22Rv1 (cell line): ENCODE measurements around the gene UBALD1.

Source experiments
- H3K27ac ChIP-seq: fragments of 450-650 bp; 2 replicates; pipeline ENCODE4 v1.5.1; 2017
- ZFX ChIP-seq: fragments of 450-650 bp; IDR thresholded peaks from 2 replicates; pipeline ENCODE4 v1.6.1; 2017; ENCODE audit warnings: antibody characterized with exemption, borderline replicate concordance
- TF ChIP-seq, protein P1 (sequence below): fragments of 450-650 bp; IDR thresholded peaks from 2 replicates; pipeline ENCODE4 v1.5.1; 2017; ENCODE audit warnings: mild to moderate bottlenecking

The UBALD1 gene

DNA sequence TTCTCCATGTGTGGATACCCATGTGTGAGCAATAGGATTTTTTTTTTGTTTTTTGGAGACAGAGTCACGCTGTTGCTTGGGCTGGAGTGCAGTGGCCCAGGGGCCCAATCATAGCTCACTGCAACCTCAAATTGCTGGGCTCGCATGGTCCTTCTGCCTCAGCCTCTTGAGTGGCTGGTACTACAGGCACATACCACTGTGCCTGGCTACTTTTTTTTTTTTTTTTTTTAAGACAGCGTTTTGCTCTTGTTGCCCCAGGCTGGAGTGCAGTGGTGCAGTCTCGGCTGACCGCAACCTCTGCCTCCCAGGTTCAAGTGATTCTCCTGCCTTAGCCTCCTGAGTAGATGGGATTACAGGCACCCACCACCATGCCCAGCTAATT lies 26.6 kb upstream of the UBALD1 start:
- no peak for TF ChIP-seq ZFX
- TF ChIP-seq, protein P1, sequence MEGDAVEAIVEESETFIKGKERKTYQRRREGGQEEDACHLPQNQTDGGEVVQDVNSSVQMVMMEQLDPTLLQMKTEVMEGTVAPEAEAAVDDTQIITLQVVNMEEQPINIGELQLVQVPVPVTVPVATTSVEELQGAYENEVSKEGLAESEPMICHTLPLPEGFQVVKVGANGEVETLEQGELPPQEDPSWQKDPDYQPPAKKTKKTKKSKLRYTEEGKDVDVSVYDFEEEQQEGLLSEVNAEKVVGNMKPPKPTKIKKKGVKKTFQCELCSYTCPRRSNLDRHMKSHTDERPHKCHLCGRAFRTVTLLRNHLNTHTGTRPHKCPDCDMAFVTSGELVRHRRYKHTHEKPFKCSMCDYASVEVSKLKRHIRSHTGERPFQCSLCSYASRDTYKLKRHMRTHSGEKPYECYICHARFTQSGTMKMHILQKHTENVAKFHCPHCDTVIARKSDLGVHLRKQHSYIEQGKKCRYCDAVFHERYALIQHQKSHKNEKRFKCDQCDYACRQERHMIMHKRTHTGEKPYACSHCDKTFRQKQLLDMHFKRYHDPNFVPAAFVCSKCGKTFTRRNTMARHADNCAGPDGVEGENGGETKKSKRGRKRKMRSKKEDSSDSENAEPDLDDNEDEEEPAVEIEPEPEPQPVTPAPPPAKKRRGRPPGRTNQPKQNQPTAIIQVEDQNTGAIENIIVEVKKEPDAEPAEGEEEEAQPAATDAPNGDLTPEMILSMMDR, result no peak

DNA sequence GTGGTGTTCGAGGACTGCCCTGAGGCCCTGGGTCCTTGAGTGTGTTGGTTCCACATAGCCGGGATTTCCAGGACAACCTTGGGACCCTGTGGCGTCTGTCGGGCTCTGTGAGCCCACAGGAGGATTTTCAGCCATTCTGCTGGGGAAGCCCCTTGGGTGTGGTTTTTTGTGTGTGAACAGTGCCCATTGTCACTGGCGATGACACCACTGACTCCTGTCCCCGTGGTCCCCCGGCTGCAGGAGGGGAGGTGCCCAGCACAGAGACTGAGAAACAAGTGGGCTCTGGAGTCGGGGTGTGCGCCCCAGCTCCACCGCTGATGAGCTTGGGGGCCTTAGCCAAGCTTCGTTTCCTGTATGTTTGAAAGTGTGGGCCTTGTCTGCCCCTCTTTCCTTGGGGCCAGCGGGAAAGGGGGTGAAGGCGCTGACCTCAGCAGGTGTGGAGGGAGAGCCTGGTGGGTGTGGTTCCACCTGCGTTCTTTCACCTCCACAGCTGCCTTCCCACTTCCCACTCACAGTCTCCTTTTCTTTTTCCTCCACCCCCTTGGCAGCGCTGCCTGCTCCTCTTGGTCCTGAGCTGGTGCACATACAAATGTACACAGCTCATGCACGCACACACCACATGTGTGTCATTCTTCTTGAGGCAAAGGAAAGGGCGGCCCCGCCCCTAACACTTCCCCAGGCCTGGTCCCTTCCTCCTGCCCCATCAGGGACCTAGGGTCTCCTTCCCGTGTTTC lies 26.1 kb upstream of the UBALD1 start:
- no peak overlapping the region for H3K27ac ChIP-seq
- TF ChIP-seq, protein P1, result no peak
- TF ChIP-seq ZFX, result no peak

More for the DNA sequence above, 26.6 kb upstream of the UBALD1 start:
- no peak overlapping the region for H3K27ac ChIP-seq

DNA sequence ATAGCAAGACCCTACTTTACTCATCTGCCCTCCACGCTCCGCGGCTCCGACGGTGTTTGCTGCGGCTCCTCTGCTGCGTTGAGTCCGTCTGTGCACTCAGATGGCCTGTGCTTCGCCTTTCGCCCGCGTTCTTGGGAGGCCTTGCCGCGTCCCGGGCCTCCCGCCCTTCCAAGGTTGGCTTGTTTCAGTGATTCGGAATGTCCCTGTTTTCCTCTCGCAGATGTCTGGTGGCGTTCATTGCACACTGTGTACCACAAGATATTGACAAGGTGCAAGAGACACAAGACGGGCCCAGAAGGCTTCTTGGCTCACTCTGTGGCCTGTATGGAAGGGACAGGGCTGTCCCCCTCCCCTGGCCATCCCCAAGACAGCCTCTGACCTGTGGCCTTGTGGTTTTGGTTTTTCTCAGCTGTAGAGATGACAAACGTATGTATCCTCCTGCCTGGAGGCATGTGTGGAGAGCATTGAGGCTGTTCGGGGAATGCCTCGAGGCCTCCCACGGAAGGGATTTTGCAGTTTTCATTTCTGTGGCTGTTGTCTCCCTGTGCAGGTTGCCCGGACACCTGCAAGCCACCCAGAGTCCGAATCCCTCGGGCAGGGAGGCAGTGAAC lies 25.3 kb upstream of the UBALD1 start:
- no peak overlapping the region for H3K27ac ChIP-seq
- no peak for TF ChIP-seq ZFX
- TF ChIP-seq, protein P1, result no peak

DNA sequence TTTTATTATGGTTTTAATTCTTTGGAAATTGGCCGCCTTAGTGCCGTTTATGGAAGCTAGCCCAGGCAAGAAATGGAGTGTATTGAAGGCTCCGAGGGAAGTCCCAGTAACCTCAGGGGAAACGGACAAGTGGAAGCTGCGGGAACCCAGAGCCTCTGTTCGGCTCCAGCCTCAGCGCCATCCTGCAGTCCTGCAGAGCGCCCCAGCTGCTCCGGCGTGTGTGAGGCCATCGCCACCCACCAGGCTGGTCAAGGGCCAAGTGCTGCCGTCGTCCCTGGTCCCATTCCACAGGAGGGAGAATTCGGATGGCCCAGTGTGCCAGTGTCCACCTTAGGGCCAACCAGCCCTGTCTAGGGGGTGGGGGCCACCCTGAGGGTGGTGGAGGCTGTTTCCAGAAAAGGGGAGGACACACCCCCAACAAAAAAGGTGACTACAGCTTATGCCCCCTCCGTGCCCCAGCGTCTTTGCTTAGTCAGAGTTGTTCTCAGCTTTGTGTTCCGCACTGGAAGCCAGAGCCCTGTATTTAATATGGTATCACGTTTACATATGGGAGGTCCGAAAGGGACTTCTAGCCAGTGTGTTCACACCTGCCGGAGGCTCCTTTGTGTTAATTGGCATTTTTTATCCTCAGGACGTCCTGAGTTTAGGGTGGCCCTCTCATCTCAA lies 22.9 kb upstream of the UBALD1 start:
- no peak overlapping the region for H3K27ac ChIP-seq
- TF ChIP-seq, protein P1, result no peak
- TF ChIP-seq ZFX, result no peak

DNA sequence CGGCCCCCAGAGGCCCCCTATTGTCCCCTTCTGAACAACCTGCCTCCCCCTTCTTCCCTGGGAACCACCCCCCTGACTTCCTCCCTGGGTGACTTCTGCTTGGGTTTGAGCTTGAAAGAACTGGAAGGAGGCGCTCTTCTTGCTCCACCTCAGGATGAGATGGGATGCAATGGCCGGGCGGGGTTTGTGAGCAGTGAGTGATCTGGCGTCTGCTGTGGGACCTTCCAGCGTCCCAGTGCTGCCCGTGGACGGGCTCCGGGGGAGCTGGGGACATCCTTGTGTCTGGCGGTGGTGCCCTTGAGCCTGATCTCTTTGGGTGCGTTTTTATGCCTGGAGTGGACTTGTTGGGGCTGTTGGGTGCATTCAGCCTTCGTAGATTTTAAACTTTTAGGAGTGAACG lies 21.5 kb upstream of the UBALD1 start:
- H3K27ac ChIP-seq, result no peak overlapping the region
- TF ChIP-seq, protein P1, result no peak
- TF ChIP-seq ZFX, result no peak

DNA sequence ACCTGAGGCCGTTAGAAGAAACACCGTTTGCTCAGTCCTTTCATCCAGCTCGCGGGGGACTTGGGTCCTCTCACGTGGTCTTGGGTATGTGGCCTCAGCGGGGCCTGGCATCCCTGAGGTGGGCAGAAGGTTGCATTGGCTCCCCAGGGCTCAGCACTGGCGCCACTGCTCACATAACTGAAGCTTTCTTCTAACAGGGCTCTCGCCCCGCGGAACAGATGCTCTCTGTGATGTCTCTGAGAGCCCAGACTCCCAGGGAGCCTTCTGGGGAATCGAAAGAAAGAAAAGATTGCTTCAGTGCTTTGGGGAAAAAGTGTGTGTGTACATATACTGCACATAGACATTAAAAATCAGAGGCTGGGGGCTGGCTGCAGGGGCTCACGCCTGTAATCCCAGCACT lies 20.1 kb upstream of the UBALD1 start:
- no peak overlapping the region for H3K27ac ChIP-seq
- TF ChIP-seq, protein P1, result no peak
- no peak for TF ChIP-seq ZFX

DNA sequence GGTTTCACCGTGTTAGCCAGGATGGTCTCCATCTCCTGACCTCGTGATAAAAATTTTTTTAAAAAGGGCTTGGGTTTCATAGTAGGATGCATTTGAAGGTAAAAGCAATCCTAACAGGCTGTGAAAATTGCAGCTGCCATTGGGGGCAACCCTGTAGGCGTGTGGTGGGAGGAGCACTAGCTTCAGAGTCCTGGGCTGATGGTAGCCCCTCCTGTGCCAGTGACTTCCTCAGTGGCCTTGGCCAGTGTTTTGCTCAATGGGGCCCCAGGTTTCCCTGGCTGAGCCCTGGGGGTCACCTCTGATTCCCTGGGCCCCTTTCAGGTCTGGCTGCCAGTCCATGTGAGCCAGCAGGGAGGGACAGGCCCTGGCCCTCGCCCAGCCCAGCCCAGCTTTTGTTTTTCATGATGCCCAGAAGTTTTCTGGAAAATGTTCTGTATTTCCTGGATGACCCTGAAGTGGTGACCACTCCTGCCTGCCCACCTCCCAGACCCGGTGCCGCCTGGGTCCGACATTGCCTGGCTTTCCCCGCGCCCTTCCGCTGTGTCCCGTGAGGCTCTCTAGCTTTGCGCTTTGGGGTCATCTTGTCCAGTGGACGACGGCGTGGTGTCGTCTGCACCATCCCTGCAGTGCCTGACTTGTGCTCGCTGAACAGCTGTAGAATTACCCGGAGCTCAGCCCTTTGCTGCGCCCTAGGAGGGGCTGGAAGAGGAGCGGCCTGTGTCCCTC lies 19.4 kb upstream of the UBALD1 start:
- TF ChIP-seq, protein P1, result no peak
- TF ChIP-seq ZFX, result no peak
- H3K27ac ChIP-seq, result no peak overlapping the region
